Esophagus muscularis mucosa (tissue), 4 donors: ENCODE results near the gene NINJ2. TPM values are rescaled to one million over a fixed set of nuclear protein-coding genes. Genes with fewer than 3 reads are reported as not detected.
A peak's percentile ranks its signal among the peaks of the same experiment; 100 is the strongest.

Source experiments
- DNase-seq: peaks from one replicate; pipeline ENCODE4 v3.0.0-alpha.2; 2017; ENCODE audit errors: extremely low spot score
- H3K27ac ChIP-seq, 4 donors: fragments of 200-600 bp; sonication (generic); replicated peaks in 1 of 4; 1 replicate in 3 of 4; 2 replicates in 1 of 4; pipeline ENCODE4 v1.5.1; 2016 to 2019; ENCODE audit warnings: mild to moderate bottlenecking in 1 of 4
- H3K27me3 ChIP-seq, 4 donors: fragments of 200-600 bp; sonication (generic); one replicate each; pipeline versions ENCODE4 v1.5.1 to v1.6.0; 2016 to 2019
- H3K36me3 ChIP-seq, 4 donors: fragments of 200-600 bp; sonication (generic); one replicate each; pipeline ENCODE4 v1.5.1; 2016 to 2019
- H3K4me1 ChIP-seq, 4 donors: fragments of 200-600 bp; sonication (generic); one replicate each; pipeline ENCODE4 v1.5.1; 2016 to 2019
- H3K4me3 ChIP-seq, 4 donors: fragments of 200-600 bp; sonication (generic); 1 replicate in 2 of 4; 2 replicates in 2 of 4; pipeline ENCODE4 v1.5.1; 2016 to 2019; ENCODE audit warnings: mild to moderate bottlenecking in 4 of 4, moderate library complexity in 1 of 4
- H3K9me3 ChIP-seq, 4 donors: fragments of 200-600 bp; sonication (generic); 1 replicate in 3 of 4; 2 replicates in 1 of 4; pipeline ENCODE4 v1.5.1; 2016 to 2019
- CTCF ChIP-seq, 3 experiments: fragments of 200-600 bp in 2 of 3; fragments of 450-650 bp in 1 of 3; sonication (generic) in 2 of 3; IDR thresholded peaks; one replicate each; pipeline ENCODE4 v1.5.1; 2017 to 2019; ENCODE audit warnings: antibody characterized with exemption in 3 of 3, mild to moderate bottlenecking in 2 of 3, moderate library complexity in 1 of 3
- EP300 ChIP-seq: sonication (generic); formaldehyde crosslinking; IDR thresholded peaks from one replicate; pipeline ENCODE4 v1.6.1; 2017; ENCODE audit warnings: antibody characterized with exemption
- POLR2A ChIP-seq: fragments of 450-650 bp; IDR thresholded peaks from one replicate; pipeline ENCODE4 v1.6.1; 2017; ENCODE audit warnings: antibody characterized with exemption, moderate library complexity, mild to moderate bottlenecking, low read depth
- POLR2AphosphoS5 ChIP-seq, 2 donors: sonication (generic); formaldehyde crosslinking; IDR thresholded peaks; one replicate each; pipeline ENCODE4 v1.6.1; 2017; ENCODE audit warnings: antibody characterized with exemption in 2 of 2
- WGBS: methylation state at CpG from one replicate; pipeline ENCODE4 v1.1.5; 2018; 5-methylcytosine and 5-hydroxymethylcytosine counted together
- intact Hi-C: fragments of 100-400 bp; cut with DNase I; formaldehyde crosslinking; loops from one replicate; pipeline ENCODE4 v1.15.1; 2023
- total RNA-seq, 4 donors: library from RNA; depleted of rRNA; stranded (reverse); fragments of >200 nt; gene quantifications; one replicate each; pipeline versions ENCODE4 v1.1.0 to v1.2.1, GENCODE V29; 2016

Gene NINJ2
- total RNA-seq, 4 donors from 2014 or later: 2.9 to 11.1 (median 7.1) TPM

- Histone ChIP-seq H3K27me3 (no peaks in the 10 kb centered on the region), H3K4me1 (peaks cover 47 to 57% (median 56%) of the 10 kb centered on the region in 4 donors), H3K9me3 (no peaks in the 10 kb centered on the region), H3K36me3 (no peaks in the 10 kb centered on the region), H3K27ac (peak overlapping the region; percentile 89 to 96 (median 96)), H3K4me3 (no peak overlapping the region)
- no peak for TF ChIP-seq EP300
- no peak for TF ChIP-seq POLR2AphosphoS5 (IDR thresholded peaks at IDR 0.05)
- no peak for TF ChIP-seq CTCF (IDR thresholded peaks at IDR 0.05)
- TF ChIP-seq POLR2A: no peak
- DNase-seq: no peak
- intact Hi-C loops: no loop called here
- 86% methylated on average over 3 of the region's 3 CpGs for WGBS
These were observed 90.7 kb downstream of the NINJ2 start for GRCh38 chr12:572532-572899.

GRCh38 chr12:571795-572531 is 91.3 kb downstream of the NINJ2 start:
- 81% methylated on average over 17 of the region's 19 CpGs for WGBS
- Histone ChIP-seq H3K4me1 (peaks cover 47 to 57% (median 56%) of the 10 kb centered on the region in 4 donors), H3K27ac (peak overlapping the region; percentile 89 to 96 (median 96)), H3K36me3 (no peaks in the 10 kb centered on the region), H3K9me3 (no peaks in the 10 kb centered on the region), H3K27me3 (no peaks in the 10 kb centered on the region), H3K4me3 (peak overlapping the region in 1 of 4 donors; percentile 69)
- DNase-seq: no peak
- intact Hi-C loops: loop anchor here (2.0 kb wide), 1 partner anchor 377 kb away; the partner anchor contains the start of gene RAD52
- TF ChIP-seq CTCF (IDR thresholded peaks at IDR 0.05) (no peak), POLR2AphosphoS5 (IDR thresholded peaks at IDR 0.05) (no peak), EP300 (no peak), POLR2A (no peak)

- no peaks in the 10 kb centered on the region for H3K36me3 ChIP-seq
- TF ChIP-seq POLR2AphosphoS5 (IDR thresholded peaks at IDR 0.05): peak; percentile 46 to 54
- TF ChIP-seq CTCF (IDR thresholded peaks at IDR 0.05): no peak
- no peak for TF ChIP-seq EP300
- TF ChIP-seq POLR2A: no peak
- peak overlapping the region; percentile 89 to 96 (median 96) for H3K27ac ChIP-seq
- WGBS: 53% methylated on average over 18 of the region's 22 CpGs
- intact Hi-C loops: loop anchor here (1.0 to 2.0 kb wide), 2 partner anchors 243 to 378 kb away; partner anchors contain the start of gene RAD52
- H3K4me3 ChIP-seq: peak overlapping the region; percentile 61 to 78 (median 68)
- no peaks in the 10 kb centered on the region for H3K9me3 ChIP-seq
- H3K27me3 ChIP-seq: no peaks in the 10 kb centered on the region
- DNase-seq: no peak
- H3K4me1 ChIP-seq: peaks cover 40 to 50% (median 49%) of the 10 kb centered on the region in 4 donors
These were observed 92.1 kb downstream of the NINJ2 start for GRCh38 chr12:570921-571794.

- Histone ChIP-seq H3K4me3 (peak overlapping the region; percentile 61 to 78 (median 68)), H3K4me1 (peaks cover 34 to 43% (median 42%) of the 10 kb centered on the region in 4 donors), H3K27ac (peak overlapping the region; percentile 89 to 96 (median 96)), H3K36me3 (peaks cover 0 to 3% (median 1%) of the 10 kb centered on the region in 4 donors), H3K27me3 (no peaks in the 10 kb centered on the region), H3K9me3 (no peaks in the 10 kb centered on the region)
- WGBS: 24% methylated on average over 3 of the region's 22 CpGs
- no peak for DNase-seq
- intact Hi-C loops: loop anchor here (1.0 to 2.0 kb wide), 2 partner anchors 244 to 378 kb away; partner anchors contain the start of gene RAD52
- TF ChIP-seq EP300 (no peak), POLR2AphosphoS5 (IDR thresholded peaks at IDR 0.05) (peak; percentile 72 to 86), CTCF (IDR thresholded peaks at IDR 0.05) (no peak), POLR2A (peak; percentile 57)
These were observed 92.8 kb downstream of the NINJ2 start for GRCh38 chr12:570435-570920.
